ENCODE data around the gene AMMECR1.

AMMECR1 gene

GRCh38 chrX:110281377-110281776, 36.5 kb downstream of the AMMECR1 start:
- no peaks in the 10 kb centered on the region for H3F3A ChIP-seq (ENCODE audit: low read depth)
- no peaks in the 10 kb centered on the region for H4K20me1 ChIP-seq (ENCODE audit: insufficient read depth, low read length, poor library complexity, severe bottlenecking)
- no peak for TF ChIP-seq EZH2phosphoT487 (IDR thresholded peaks at IDR 0.05; ENCODE audit: borderline replicate concordance)
- TF ChIP-seq, protein P1, sequence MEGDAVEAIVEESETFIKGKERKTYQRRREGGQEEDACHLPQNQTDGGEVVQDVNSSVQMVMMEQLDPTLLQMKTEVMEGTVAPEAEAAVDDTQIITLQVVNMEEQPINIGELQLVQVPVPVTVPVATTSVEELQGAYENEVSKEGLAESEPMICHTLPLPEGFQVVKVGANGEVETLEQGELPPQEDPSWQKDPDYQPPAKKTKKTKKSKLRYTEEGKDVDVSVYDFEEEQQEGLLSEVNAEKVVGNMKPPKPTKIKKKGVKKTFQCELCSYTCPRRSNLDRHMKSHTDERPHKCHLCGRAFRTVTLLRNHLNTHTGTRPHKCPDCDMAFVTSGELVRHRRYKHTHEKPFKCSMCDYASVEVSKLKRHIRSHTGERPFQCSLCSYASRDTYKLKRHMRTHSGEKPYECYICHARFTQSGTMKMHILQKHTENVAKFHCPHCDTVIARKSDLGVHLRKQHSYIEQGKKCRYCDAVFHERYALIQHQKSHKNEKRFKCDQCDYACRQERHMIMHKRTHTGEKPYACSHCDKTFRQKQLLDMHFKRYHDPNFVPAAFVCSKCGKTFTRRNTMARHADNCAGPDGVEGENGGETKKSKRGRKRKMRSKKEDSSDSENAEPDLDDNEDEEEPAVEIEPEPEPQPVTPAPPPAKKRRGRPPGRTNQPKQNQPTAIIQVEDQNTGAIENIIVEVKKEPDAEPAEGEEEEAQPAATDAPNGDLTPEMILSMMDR (conservative IDR thresholded peaks at IDR 0.05; ENCODE audit: low read length): no peak
- H3K79me2 ChIP-seq (ENCODE audit: insufficient read depth, low read length): peaks cover 12% of the 10 kb centered on the region; the same call in 1 of the 2 replicates
- no peak overlapping the region for H3K9ac ChIP-seq (ENCODE audit: low read depth, low read length, poor library complexity, severe bottlenecking)
- no peak overlapping the region for H3K4me2 ChIP-seq (ENCODE audit: low read depth, low read length, poor library complexity, severe bottlenecking)
- no peaks in the 10 kb centered on the region for H3K27me3 ChIP-seq (ENCODE audit: insufficient read depth, low read length, poor library complexity, severe bottlenecking)
- H3K4me3 ChIP-seq (ENCODE audit: low read length, poor library complexity, severe bottlenecking): no peak overlapping the region
- no peaks in the 10 kb centered on the region for H3K36me3 ChIP-seq (ENCODE audit: insufficient read depth, low read length)
- peaks cover 15% of the 10 kb centered on the region for H3K4me1 ChIP-seq (ENCODE audit: insufficient read depth, low read length, poor library complexity, severe bottlenecking)
- no peak overlapping the region for H2AFZ ChIP-seq (ENCODE audit: low read length)
- no peaks in the 10 kb centered on the region for H3K9me2 ChIP-seq (replicated peaks; ENCODE audit: low read depth, low read length)
- H3K9me3 ChIP-seq (ENCODE audit: insufficient read depth, low read depth, low read length): no peaks in the 10 kb centered on the region; the same call in 1 of the 2 replicates

DNA sequence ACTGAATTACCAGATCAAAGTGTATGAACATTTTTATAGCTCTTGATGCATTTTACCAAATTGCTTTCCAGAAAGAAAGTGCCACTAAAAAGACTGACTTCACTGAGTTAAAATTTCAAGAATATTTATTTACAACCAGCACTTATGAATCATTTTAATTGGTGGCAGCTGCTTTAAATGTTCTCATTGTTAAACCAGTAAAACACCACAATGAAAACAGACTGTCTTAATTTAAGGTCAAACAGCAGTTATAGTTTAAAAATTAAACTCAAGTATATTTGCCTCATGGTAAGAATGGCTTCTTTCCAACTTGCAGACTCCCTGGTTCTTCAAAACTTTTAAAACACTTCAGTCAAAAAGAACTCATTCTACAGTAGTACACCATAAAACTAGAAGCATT, 36.9 kb downstream of the AMMECR1 start:
- H3K9me2 ChIP-seq (replicated peaks; ENCODE audit: low read depth, low read length): no peaks in the 10 kb centered on the region
- TF ChIP-seq, protein P1 (conservative IDR thresholded peaks at IDR 0.05; ENCODE audit: low read length): no peak
- no peak for TF ChIP-seq EZH2phosphoT487 (IDR thresholded peaks at IDR 0.05; ENCODE audit: borderline replicate concordance)
- H3K4me1 ChIP-seq (ENCODE audit: insufficient read depth, low read length, poor library complexity, severe bottlenecking): peaks cover 15% of the 10 kb centered on the region
- H3F3A ChIP-seq (ENCODE audit: low read depth): no peaks in the 10 kb centered on the region
- H3K36me3 ChIP-seq (ENCODE audit: insufficient read depth, low read length): no peaks in the 10 kb centered on the region
- no peaks in the 10 kb centered on the region for H4K20me1 ChIP-seq (ENCODE audit: insufficient read depth, low read length, poor library complexity, severe bottlenecking)
- no peaks in the 10 kb centered on the region for H3K27me3 ChIP-seq (ENCODE audit: insufficient read depth, low read length, poor library complexity, severe bottlenecking)
- H2AFZ ChIP-seq (ENCODE audit: low read length): no peak overlapping the region
- no peaks in the 10 kb centered on the region; the same call in 1 of the 2 replicates for H3K9me3 ChIP-seq (ENCODE audit: insufficient read depth, low read depth, low read length)
- peaks cover 16% of the 10 kb centered on the region; the same call in 1 of the 2 replicates for H3K79me2 ChIP-seq (ENCODE audit: insufficient read depth, low read length)
- no peak overlapping the region for H3K9ac ChIP-seq (ENCODE audit: low read depth, low read length, poor library complexity, severe bottlenecking)
- no peak overlapping the region for H3K4me3 ChIP-seq (ENCODE audit: low read length, poor library complexity, severe bottlenecking)
- H3K4me2 ChIP-seq (ENCODE audit: low read depth, low read length, poor library complexity, severe bottlenecking): no peak overlapping the region

GRCh38 chrX:110277609-110278008, 40.3 kb downstream of the AMMECR1 start:
- Histone ChIP-seq H3F3A (ENCODE audit: low read depth) (no peaks in the 10 kb centered on the region), H2AFZ (ENCODE audit: low read length) (no peak overlapping the region), H3K4me2 (ENCODE audit: low read depth, low read length, poor library complexity, severe bottlenecking) (no peak overlapping the region), H4K20me1 (ENCODE audit: insufficient read depth, low read length, poor library complexity, severe bottlenecking) (no peaks in the 10 kb centered on the region), H3K79me2 (ENCODE audit: insufficient read depth, low read length) (peaks cover 13% of the 10 kb centered on the region; the same call in 1 of the 2 replicates), H3K9me2 (replicated peaks; ENCODE audit: low read depth, low read length) (no peaks in the 10 kb centered on the region), H3K36me3 (ENCODE audit: insufficient read depth, low read length) (no peaks in the 10 kb centered on the region), H3K4me1 (ENCODE audit: insufficient read depth, low read length, poor library complexity, severe bottlenecking) (peaks cover 15% of the 10 kb centered on the region), H3K9me3 (ENCODE audit: insufficient read depth, low read depth, low read length) (no peaks in the 10 kb centered on the region), H3K9ac (ENCODE audit: low read depth, low read length, poor library complexity, severe bottlenecking) (no peak overlapping the region), H3K4me3 (ENCODE audit: low read length, poor library complexity, severe bottlenecking) (no peak overlapping the region), H3K27me3 (ENCODE audit: insufficient read depth, low read length, poor library complexity, severe bottlenecking) (no peaks in the 10 kb centered on the region)
- TF ChIP-seq, protein P1 (conservative IDR thresholded peaks at IDR 0.05; ENCODE audit: low read length): no peak
- TF ChIP-seq EZH2phosphoT487 (IDR thresholded peaks at IDR 0.05; ENCODE audit: borderline replicate concordance): no peak

Measured in Loucy (cell line).